Stimulated activated CD8-positive, alpha-beta memory T cell treated with anti-CD3 and anti-CD28 coated beads, Interleukin-4, amount 100 ng/mL, for 24 hours (primary cell): ENCODE data around the gene MYRFL.
"Not testable (repeated sequence)": the region's sequence is repeated elsewhere in the genome, so short reads cannot be mapped to it uniquely, and the experiment has no call there.

Experiments used
- DNase-seq: peaks from one replicate; pipeline ENCODE4 v3.0.0-alpha.2; 2020; ENCODE audit warnings: low read depth

The MYRFL gene

GRCh38 chr12:69824966-69825560 is at the start of gene MYRFL:
Gene MYRFL (plus strand): TSS chr12:69825227. CDS start chr12:69825518, 291 bp downstream.
- no peak for DNase-seq

GRCh38 chr12:69779928-69780327 is 45.1 kb upstream of the MYRFL start:
- no peak for DNase-seq

- DNase-seq: no peak
Measured at GRCh38 chr12:69783365-69783764, 41.7 kb upstream of the MYRFL start.

- no peak for DNase-seq
Measured at GRCh38 chr12:69789351-69789750, 35.7 kb upstream of the MYRFL start.

GRCh38 chr12:69792533-69792932 is 32.5 kb upstream of the MYRFL start:
- no peak for DNase-seq

- DNase-seq: not testable (repeated sequence)
Measured at GRCh38 chr12:69807101-69807897, 17.7 kb upstream of the MYRFL start.

GRCh38 chr12:69810870-69811498 is 14.0 kb upstream of the MYRFL start:
- no peak for DNase-seq

- no peak for DNase-seq
Measured at GRCh38 chr12:69816082-69816481, 8.9 kb upstream of the MYRFL start.

- DNase-seq: no peak
Measured at GRCh38 chr12:69821032-69821455, 4.0 kb upstream of the MYRFL start.

GRCh38 chr12:69821456-69822159 is 3.4 kb upstream of the MYRFL start:
- no peak for DNase-seq

GRCh38 chr12:69822201-69822860 is 2.7 kb upstream of the MYRFL start:
- no peak for DNase-seq

- DNase-seq: no peak
Measured at GRCh38 chr12:69824028-69824427, 999 bp upstream of the MYRFL start.

GRCh38 chr12:69828897-69829296 is 3.9 kb downstream of the MYRFL start:
- DNase-seq: no peak

GRCh38 chr12:69833696-69834095 is 8.7 kb downstream of the MYRFL start:
- DNase-seq: no peak

GRCh38 chr12:69834147-69834546 is 9.1 kb downstream of the MYRFL start:
- no peak for DNase-seq

- no peak for DNase-seq
Measured at GRCh38 chr12:69834576-69834975, 9.5 kb downstream of the MYRFL start.

- DNase-seq: no peak
Measured at GRCh38 chr12:69835081-69835480, 10.1 kb downstream of the MYRFL start.

GRCh38 chr12:69836015-69836414 is 11.0 kb downstream of the MYRFL start:
- DNase-seq: no peak

GRCh38 chr12:69837191-69837590 is 12.2 kb downstream of the MYRFL start:
- DNase-seq: no peak

GRCh38 chr12:69837657-69838415 is 12.8 kb downstream of the MYRFL start:
- no peak for DNase-seq

GRCh38 chr12:69840727-69841126 is 15.7 kb downstream of the MYRFL start:
- DNase-seq: no peak
